HT-29 (cell line): ENCODE measurements around the gene UBXN1. TPM values are rescaled to one million over a fixed set of nuclear protein-coding genes. Genes with fewer than 3 reads are reported as not detected.
"Not testable (repeated sequence)": the region's sequence is repeated elsewhere in the genome, so short reads cannot be mapped to it uniquely, and the experiment has no call there.

Experiments
- DNase-seq: peaks from one replicate; pipeline ENCODE4 v3.0.0-alpha.2; 2015; ENCODE audit warnings: low spot score
- total RNA-seq: library from RNA; depleted of rRNA; stranded (reverse); fragments of >200 nt; shearing (Covaris generic); gene quantifications from 2 replicates; pipeline ENCODE4 v1.2.3, GENCODE V29; 2014

UBXN1 gene
- total RNA-seq, 1 experiment from 2014 or later: 247 TPM

DNA sequence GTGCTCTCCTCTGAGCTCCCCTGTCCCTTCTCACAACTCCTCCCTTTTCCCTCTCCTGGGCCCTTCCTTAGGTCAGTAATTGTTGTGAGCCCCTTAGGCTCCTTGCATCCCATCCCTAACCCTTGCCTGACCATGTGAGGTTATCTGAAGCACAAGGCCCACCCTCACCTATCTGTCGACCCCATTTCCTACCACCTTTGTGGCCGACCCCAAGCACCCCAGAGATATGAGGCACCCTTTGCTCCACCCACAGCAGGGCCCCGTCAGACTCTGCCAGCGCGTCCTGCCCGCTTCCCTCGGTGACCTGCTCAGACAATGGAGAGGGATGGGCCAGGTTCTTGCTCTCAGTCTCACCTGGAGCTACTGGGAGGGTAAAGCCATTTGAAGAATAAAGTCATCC lies 29.9 kb upstream of the UBXN1 start:
- DNase-seq: no peak

DNA sequence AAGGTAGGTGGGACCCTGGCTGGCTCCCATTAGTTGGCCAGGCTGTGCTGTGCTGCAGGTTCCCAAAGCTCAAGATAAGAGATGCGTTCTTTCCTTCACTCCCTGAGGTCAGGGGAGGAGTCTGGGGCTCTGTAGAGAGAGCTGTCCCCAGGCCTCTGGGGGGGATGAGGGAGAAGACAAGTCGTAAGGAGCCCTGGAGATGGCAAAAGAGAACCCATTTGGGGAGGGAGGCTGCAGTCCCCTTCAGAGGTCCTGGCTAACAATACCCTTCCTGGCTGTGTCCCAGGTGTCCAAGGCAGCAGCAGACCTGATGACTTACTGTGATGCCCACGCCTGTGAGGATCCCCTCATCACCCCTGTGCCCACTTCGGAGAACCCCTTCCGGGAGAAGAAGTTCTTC lies 29.5 kb upstream of the UBXN1 start:
- DNase-seq: no peak

DNA sequence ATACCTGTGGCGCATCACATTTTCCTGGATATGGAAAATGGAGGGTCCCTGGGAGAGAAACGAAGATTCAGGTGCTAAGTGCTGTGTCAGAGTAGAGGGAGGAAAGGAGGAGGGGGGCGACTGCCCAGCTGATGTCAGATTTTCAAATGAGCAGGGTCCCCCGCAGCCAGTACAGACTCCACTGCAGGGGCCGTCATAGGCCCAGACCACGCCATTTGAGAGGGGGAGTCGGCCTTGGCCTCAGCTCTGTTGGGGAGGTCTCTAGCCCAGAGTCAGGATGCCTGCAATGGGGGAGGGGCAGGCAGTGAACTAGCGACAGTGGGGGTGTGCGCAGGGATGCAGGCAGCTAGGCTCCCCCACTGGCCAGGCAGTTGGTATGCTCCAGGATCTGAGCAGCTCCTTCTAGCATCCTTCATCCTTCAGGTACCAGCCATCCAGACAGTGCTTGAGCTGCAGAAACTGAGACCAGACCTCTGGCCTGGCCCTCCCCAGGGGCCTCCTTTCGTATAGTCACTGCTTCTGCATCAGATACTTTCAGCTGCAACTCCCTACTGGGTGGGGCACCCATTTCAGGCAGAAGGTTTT lies 28.5 kb upstream of the UBXN1 start, which contains the start of the genes BSCL2 and GNG3:
Gene BSCL2 (minus strand): TSS at position 148 of the 585 bp plus-strand sequence. CDS start 229 bp downstream, outside the sequence.
Gene GNG3 (plus strand): TSS at position 400 of the 585 bp plus-strand sequence. CDS start 620 bp downstream, outside the sequence.
- DNase-seq: no peak

DNA sequence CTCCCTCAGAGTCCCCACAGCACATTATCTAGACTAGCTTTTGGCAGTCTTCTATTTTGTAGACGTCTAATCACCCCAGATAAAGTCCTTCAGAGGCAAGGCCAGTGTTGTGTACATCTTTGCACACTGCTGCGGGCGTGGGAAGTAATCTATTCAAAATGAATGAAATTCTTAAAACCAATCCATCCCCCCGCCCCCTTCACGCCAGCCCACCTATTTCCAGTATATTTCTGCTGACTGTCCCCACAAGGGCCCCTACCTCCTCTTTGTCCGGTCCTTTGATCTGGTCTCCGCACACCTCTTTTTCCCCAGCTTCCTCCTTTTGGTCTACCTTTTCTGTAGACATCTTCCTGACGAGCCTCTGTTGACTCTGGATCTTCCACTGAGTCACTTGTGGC lies 28.0 kb upstream of the UBXN1 start:
- DNase-seq: no peak

DNA sequence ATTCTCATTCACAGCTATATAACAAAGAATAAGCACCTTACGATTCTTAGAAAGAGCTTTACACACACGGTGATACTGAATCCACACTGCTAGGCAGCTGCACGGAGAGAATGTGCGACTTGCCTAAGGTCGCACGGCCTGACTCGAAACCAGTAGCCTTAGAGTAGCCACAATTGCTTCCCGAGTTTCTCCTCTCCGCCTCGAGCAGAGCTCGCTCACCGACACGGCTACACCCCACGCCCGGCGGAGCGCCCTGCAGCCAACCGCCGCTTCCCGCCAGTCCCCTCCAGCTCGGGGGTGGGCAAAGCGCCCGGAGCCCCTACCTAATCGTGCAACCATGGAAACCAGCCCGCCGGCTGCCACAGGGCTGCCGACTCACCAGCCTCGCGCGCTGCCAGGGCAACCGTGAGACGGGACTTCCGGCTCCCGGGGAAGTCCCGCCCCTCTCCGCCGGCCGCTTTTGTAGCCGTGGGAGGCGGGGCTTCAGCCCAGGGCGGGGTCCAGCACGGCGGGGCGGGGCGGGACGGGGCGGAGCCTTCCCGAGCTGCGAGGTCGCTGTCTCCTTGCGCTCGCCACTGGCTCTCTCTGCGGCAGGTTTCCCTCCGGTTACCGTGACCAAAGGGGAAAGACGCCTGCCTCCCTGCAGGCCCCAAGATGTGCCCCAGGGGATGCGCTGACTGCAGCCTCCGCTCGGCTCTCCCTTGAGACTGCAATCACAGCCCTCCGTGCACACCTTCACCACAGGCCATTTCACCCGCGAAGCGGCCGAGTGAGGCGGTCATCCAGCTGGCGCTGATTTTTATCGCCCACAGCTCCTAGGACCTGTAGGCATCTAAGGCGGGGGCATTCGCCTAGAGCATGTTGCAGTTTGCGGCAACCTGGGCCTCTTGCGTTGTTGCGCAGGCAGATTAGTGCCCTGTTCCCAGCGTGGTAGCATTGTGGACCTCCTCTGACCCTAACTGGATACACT lies 27.3 kb upstream of the UBXN1 start:
- peak; percentile 98 for DNase-seq

DNA sequence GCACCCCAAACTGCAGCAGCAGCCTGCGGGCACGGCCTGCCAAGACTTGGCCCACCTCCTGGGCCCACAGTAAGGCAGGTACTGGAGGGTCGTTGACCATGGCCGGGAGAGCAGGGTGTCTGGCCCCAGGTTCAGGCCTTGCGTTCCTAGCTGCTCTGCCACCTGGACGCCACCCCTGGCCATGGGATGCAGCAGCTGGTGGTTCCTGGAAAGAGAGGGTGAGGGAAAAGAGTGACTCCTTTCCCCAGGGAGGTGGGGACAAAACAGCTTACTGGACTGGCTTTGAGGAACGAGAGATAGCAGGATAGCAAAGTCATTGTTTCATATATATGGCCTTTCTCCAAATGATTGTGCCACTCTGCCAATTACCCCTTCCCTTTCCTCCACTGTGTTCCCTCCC lies 26.5 kb upstream of the UBXN1 start:
- peak; percentile 74 for DNase-seq

DNA sequence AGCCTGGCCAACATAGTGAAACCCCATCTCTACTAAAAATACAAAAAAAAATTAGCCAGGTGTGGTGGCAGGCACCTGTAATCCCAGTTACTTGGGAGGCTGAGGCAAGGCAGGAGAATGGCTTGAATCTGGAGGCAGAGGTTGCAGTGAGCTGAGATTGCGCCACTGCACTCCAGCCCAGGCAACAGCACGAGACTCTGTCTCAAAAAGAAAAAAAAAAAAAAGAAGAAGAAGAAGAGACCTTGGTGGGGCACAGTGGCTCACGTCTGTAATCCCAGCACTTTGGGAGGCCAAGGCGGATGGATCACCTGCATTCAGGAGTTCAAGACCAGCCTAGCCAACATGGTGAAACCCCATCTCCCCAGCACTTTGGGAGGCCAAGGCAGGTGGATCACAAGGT lies 25.0 kb upstream of the UBXN1 start:
- not testable (repeated sequence) for DNase-seq

DNA sequence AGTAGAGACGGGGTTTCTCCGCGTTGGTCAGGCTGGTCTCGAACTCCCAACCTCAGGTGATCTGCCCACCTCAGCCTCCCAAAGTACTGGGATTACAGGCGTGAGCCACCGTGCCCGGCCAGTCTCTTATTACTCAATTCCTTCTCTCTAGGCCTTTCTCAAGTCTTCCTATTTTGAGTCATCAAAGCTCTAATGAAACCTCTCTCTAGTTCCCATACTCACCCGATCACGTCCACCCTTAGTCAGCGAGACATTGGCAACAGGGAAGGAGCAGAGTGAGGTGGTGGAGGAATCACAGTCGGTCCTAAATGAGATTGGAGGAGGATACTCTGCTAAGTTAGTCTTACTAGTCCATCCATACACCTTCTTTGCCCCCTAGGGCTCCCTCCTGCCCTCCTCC lies 23.4 kb upstream of the UBXN1 start:
- no peak for DNase-seq

DNA sequence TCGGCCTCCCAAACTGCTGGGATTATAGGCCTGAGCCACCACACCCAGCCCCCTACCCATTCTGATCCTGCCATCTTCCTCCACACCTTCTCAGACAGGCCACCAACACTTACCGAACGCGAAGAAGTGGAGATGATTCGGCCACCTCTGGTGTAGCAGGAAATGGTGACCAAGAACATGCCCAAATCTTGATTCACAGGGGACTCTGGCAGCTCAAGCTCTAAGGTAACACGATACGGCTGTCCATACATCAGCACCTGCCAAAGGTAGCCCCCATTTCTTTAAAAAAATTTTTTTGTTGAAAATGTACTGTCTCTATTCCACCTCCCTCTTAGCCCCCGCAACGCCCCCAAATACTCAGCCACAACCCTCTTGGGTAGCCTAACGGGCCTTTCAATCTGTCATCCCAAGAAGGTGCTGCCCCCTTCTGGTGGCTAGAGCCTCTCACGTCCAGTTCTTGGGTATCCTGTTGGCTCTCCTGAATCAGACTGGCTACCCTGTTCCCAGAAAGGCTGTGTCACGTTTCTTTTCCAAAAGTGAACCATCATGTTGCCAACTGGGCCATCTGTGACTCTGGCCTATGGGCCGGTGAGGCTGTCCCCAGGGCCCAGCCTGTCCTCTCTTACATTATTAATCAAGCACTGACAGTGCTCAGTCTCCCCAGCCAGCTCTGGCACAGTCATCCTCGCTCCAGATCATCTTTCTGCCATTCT lies 15.7 kb upstream of the UBXN1 start:
- peak; percentile 91 for DNase-seq

DNA sequence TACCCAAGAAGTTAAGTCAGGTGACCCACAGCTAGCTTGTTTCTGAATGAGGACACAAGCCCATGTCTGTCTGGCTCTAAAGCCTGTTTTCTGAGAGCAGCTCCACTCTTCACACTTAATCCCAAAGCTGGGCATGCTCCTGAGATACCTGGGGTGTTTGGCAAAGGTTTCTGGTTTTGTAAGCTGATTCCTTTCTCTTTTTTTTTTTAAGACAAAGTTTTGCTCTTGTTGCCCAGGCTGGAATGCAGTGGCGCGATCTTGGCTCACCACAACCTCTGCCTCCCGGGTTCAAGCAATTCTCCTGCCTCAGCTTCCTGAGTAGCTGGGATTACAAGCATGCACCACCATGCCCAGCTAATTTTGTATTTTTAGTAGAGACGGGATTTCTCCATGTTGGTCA lies 14.8 kb upstream of the UBXN1 start:
- not testable (repeated sequence) for DNase-seq

DNA sequence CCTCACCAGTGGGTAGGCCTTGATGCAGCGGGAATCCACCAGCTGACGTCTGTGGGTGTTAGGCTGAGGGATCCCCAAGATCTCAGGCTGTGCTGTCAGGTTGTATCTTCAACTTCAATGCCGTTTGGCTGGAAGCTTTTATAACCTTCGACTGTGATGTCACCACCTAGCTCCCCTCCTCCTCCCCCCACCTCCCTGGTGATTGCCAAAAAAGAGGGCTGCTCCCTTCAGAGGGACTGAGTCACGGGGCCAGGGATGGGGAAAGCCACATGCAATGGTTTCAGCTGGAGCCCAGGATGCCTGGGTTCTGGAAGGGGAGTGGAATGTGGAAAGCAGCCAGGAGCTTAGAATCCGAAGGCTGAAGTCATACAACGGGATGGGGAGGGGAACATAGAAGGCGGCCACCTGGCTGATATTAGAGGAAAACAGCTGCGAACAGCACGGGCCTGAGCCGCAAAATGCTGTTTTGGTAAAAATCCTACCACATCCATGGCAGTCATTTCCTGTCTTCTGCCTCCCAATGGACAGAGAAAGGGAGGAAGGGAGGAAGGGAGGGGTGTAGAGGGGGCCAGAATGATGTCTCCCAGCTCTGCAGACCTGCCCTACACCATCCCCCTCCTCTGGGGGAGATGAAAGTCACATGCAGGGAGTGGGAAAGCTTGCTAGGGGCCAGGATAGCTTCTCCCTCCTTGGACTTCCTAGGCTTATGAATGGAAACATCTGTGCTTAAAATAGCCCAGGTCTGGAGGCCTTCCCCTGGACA lies 10.7 kb upstream of the UBXN1 start, which contains the start of gene LRRN4CL:
Gene LRRN4CL (minus strand): TSS at position 110 of the 763 bp plus-strand sequence. CDS start 1,022 bp downstream, outside the sequence.
- DNase-seq: no peak

DNA sequence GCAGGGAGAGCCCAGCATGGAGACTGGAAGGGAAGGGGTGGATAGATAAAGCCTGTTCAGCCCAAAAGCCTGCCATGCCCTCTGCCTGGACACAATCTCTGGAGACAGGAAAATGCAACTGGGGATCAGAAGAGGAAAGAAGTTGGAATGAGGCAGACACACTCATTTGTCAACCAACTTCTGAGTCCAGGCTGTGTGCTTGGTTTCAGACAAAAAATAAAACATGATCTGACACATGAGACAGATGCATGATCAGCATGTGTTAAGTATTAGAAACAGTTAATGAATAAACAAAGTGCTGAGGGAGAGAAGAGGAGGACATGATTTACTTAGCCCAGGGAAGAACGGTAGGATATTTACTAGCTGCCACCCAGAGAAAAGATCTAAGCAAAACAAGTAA lies 9.6 kb upstream of the UBXN1 start:
- DNase-seq: no peak

DNA sequence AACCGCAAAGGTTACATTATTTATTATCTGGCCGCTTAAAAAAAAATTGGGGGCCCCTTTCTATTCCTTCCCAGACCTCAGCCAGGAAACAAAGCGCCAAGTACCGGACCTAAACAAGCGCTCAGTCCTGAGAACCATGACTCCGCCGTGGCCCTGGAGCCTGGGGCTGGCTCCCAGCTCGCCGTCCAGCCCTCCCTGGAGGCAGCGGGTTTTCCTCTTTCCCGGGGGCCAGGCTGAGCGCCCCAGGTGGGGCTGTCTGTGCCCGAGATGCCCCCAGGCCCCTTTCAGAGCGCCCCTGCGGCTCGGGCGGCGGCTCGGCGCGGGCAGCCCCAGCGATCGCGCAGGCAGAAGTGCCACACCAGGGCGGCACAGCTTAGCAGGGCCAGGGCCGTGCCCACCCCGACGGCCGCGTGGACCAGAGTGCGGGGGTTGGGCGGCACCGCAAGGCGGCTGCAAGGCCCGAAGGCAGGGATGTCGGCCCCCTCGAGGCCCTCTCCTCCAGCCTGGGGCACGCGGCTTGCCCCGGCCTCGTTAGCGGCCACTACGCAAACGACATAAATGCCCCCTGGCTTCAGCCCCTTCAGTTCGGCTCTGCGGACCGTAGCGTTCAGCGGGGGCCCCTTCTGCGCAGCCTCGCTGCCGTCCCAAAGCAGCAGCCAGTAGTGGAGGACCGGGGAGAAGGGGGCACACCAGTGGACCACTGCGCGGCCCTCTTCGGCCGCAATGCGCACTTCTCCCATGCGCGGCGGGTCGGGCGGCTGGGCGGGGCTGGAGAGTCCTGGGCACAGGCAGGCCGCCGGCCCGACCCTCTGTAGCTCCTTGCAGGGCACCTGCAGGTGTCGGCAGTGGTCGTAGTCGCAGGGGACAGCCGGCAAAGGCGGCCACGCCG lies 8.9 kb upstream of the UBXN1 start:
- no peak for DNase-seq

DNA sequence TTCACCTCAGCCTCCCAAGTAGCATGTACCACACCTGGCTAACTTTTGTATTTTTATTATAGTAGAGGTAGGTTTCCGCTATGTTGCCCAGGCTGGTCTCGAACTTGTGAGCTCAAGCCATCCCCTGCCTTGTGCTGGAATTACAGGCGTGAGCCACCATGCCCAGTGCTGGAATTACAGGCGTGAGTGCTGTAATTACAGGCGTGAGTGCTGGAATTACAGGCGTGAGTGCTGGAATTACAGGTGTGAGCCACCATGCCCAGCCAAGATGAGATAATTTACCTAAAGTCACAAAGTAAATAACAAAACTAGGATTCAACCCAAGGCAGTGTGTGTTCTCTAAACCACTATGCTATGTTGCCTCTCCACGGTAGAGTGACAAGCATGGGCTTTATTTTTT lies 3.6 kb upstream of the UBXN1 start:
- DNase-seq: no peak

DNA sequence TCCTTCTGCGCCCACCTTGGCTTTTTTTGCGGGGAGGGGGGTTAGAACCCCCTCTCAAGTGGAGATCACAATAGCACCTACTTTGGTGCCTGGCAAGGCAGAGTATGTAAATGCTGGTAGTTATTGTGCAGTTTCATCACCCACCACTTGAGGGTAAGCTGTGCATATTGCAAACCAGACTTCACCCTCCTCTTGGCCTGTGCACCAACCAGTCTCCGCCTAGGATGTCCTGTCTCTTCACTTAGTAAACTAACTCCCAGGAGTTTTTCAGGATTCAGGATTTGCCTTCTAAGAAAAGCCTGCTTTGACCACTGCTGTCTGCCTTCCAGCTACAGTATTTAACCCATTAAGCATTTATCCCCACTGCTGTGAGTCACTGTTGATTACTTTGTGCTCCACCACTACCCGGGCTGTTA lies 2.0 kb upstream of the UBXN1 start:
- peak; percentile 87 for DNase-seq

DNA sequence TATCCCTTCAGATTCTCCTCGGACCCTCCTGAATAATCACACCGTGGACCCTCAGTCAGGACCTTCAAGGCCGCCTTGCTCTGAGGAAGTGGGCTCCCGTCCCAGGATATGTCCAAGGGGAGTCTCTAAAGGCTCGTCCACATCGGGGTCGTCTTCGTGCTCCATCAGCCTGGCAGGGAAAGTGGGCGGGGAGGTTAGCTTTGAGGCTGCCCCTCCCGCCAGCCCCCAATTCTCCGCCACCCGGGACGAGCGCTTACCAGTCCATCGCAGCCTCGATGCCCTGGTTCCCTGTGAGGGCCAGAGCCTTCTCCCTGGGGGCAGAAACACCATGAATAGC lies 472 bp downstream of the UBXN1 start:
- no peak for DNase-seq

DNA sequence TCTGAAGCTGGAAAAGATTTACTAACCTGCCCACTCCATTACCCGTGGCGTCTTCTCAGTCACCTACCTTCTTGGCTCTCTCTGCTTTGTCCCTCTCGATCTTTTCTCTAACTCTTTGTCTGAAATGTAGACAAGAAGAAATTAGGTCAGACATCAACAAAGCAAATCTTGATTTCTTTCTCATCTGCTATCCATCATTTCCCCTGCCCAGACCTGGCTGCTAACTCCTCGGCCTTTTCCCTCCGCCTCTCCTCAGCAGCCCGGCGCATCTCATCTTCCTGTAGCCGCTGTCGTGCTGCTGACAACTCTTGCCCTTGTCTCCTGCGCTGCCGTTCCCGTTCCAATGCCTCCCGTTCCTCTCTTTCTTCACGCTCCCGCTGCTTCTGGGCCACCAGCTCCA lies 1.2 kb downstream of the UBXN1 start:
- DNase-seq: no peak

DNA sequence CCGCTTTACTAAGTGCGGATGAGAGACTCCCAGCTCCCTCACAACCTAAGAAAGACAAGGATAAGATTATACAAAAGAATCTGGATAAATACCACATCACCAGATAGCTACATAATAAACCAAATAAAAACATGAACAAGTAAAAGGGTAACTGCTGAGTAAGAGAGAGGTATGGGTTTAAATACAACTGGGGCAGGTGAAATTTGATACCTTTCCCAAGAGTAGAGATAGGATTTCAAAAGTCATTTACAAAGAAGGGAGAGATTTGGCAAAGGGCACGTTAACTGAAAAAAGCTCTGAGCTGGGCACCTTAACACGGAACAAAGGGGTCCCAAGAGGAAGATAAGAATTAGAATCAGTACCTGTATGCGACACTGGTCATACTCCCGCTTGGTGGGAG lies 1.7 kb downstream of the UBXN1 start:
- DNase-seq: no peak

DNA sequence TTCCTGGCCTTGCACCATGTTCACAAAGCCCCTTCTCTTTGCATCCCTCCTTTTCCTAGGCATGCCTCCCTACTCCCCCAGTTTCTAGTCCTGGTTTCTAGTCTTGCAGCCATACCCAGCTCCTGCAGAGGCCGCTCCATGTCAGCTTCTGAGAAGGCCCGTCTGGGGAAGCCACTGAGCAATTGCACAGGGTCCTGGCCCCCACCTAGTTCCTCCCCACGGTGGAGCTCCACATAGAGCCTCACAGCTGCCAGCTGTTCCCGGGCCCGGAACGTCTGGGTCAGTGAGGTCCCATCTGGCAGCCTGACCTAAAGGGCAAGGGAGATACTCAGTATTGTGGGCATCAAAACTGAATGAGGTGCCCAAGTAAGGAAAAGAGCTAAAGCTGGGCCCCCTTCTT lies 2.2 kb downstream of the UBXN1 start:
- no peak for DNase-seq

DNA sequence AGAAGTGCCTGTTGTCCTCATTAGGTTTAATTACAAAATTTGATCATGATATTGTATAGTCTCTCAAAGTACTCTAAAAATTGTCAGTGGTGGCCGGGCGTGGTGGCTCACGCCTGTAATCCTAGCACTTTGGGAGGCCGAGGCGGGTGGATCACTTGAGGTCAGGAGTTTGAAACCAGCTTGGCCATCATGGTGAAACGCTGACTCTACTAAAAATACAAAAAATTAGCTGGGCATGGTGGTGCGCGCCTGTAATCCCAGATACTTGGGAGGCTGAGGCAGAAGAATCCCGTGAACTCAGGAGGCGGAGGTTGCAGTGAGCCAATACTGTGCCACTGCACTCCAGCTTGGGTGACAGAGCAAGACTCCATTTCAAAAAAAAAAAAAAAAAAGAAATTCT lies 3.5 kb downstream of the UBXN1 start:
- DNase-seq: not testable (repeated sequence)

DNA sequence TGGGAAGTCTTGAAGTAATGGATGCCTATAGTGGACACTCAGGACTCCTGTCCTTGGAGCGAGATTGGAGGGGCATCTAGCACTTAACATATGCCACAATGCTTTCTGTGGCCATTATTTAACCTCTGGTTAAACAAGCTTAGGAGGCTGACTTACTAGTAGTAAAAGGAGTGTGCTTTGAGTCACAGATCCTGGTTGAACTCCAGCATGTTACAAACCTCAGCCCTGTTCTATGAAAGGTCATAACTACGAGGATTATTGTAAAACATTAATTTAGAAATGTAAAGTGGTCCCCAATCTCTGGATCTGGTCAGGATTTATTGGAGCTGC lies 5.7 kb downstream of the UBXN1 start:
- no peak for DNase-seq
